ENCODE measurements around the gene IGFL1. TPM values are rescaled to one million over a fixed set of nuclear protein-coding genes. Genes with fewer than 3 reads are reported as not detected.
"Not testable (repeated sequence)": the region's sequence is repeated elsewhere in the genome, so short reads cannot be mapped to it uniquely, and the experiment has no call there.

Gene IGFL1
- total and polyA plus RNA-seq, 7 donors = not detected

DNA sequence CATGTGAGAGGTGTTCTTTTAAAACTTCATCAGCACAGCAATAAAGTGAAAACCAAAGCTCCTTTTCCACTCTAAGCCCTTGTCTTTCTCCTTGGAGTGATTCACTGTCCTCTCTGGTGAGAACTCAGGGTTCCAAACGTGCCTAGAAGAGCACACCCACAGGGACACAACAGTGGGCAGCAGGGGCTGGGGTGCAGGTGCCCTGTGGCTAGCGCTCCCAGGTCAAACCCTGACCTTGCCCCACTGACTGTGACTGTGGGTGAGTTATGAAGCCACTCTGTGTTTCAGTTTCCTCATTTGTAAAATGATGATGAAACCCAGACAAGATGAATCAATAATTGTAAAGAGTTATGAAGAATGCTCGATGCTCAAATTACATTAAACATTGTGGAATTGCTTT is 37.6 kb upstream of the IGFL1 start:
- H3K27ac ChIP-seq = no peak overlapping the region
- no peaks in the 10 kb centered on the region for H3K36me3 ChIP-seq (ENCODE audit: insufficient read depth in 1 of 2, low read depth in 1 of 2)
- intact Hi-C loops (cut with DNase I) = no loop called here
- ATAC-seq = no peak
- peaks cover 0 to 36% (median 4%) of the 10 kb centered on the region in 3 donors for H3K27me3 ChIP-seq (ENCODE audit: insufficient read depth in 3 of 3, low read length in 2 of 3)
- H3K4me3 ChIP-seq = no peak overlapping the region
- DNase-seq = no peak
- no peaks in the 10 kb centered on the region for H3K4me1 ChIP-seq
- H3K9me3 ChIP-seq = no peaks in the 10 kb centered on the region
- 55 to 64% (median 62%) methylated on average over 3 of the region's 3 CpGs for WGBS, 3 donors
- TF ChIP-seq, protein P1, sequence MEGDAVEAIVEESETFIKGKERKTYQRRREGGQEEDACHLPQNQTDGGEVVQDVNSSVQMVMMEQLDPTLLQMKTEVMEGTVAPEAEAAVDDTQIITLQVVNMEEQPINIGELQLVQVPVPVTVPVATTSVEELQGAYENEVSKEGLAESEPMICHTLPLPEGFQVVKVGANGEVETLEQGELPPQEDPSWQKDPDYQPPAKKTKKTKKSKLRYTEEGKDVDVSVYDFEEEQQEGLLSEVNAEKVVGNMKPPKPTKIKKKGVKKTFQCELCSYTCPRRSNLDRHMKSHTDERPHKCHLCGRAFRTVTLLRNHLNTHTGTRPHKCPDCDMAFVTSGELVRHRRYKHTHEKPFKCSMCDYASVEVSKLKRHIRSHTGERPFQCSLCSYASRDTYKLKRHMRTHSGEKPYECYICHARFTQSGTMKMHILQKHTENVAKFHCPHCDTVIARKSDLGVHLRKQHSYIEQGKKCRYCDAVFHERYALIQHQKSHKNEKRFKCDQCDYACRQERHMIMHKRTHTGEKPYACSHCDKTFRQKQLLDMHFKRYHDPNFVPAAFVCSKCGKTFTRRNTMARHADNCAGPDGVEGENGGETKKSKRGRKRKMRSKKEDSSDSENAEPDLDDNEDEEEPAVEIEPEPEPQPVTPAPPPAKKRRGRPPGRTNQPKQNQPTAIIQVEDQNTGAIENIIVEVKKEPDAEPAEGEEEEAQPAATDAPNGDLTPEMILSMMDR (IDR thresholded peaks at IDR 0.05) = no peak

DNA sequence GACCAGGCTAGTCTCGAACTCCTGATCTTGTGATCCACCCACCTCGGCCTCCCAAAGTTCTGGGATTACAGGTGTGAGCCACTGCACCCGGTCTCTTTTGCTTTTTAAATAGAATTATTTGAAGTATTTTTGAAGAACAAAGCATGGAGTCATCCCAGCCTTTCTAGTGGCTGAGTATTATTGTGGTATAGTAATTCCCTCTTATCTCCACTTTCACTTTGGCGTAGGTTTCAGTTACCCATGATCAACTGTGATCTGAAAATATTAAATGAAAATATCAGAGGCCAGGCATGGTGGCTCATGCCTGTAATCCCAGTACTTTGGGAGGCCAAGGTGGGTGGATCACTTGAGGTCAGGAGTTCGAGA is 36.9 kb upstream of the IGFL1 start:
- H3K27me3 ChIP-seq (ENCODE audit: insufficient read depth in 3 of 3, low read length in 2 of 3) = peaks cover 0 to 36% (median 4%) of the 10 kb centered on the region in 3 donors
- H3K27ac ChIP-seq; H3K4me1 ChIP-seq; DNase-seq; H3K36me3 ChIP-seq (ENCODE audit: insufficient read depth in 1 of 2, low read depth in 1 of 2); H3K4me3 ChIP-seq; intact Hi-C loops (cut with DNase I); H3K9me3 ChIP-seq: not testable (repeated sequence)
- 66 to 74% (median 73%) methylated on average over 5 of the region's 5 CpGs for WGBS, 3 donors
- peak in 1 of 4 donors; percentile 6 for ATAC-seq

DNA sequence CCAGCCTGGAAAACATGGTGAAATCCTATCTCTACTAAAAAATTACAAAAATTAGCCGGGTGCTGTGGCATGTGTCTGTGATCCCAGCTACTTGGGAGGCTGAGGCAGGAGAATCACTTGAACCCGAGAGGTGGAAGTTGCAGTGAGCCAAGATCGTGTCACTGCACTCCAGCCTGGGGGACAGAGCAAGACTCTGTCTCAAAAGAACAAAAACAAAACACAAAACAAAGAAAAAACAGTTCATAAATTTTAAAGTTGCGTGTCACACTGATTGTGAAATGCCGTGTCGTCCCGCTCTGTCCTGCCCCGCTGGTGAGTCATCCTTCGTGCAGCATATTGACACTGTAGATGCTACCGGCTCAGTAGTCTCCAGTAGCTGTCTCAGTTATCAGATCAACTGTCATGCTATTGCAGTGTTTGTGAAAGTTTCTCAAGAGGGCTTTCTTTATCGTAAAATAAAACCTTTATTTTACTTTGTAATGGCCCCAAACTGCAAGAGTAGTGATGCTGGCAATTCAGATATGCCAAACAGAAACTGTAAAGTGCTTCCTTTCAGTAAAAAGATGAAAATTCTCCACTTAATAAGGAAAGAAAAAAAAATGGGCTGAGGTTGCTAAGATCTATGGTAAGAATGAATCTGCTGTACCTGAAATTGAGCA is 36.4 kb upstream of the IGFL1 start:
- ATAC-seq (peak; percentile 79 to 95 (median 89)), DNase-seq (peak; percentile 51 to 63)
- intact Hi-C loops (cut with DNase I) = no loop called here
- no peak overlapping the region for H3K4me3 ChIP-seq
- TF ChIP-seq, protein P1 (IDR thresholded peaks at IDR 0.05) = no peak
- H3K9me3 ChIP-seq = no peaks in the 10 kb centered on the region
- H3K36me3 ChIP-seq (ENCODE audit: insufficient read depth in 1 of 2, low read depth in 1 of 2) = no peaks in the 10 kb centered on the region
- H3K27me3 ChIP-seq (ENCODE audit: insufficient read depth in 3 of 3, low read length in 2 of 3) = peaks cover 0 to 36% (median 4%) of the 10 kb centered on the region in 3 donors
- no peaks in the 10 kb centered on the region for H3K4me1 ChIP-seq
- no peak overlapping the region for H3K27ac ChIP-seq
- WGBS, 3 donors = 27 to 44% (median 28%) methylated on average over 11 of the region's 11 CpGs

DNA sequence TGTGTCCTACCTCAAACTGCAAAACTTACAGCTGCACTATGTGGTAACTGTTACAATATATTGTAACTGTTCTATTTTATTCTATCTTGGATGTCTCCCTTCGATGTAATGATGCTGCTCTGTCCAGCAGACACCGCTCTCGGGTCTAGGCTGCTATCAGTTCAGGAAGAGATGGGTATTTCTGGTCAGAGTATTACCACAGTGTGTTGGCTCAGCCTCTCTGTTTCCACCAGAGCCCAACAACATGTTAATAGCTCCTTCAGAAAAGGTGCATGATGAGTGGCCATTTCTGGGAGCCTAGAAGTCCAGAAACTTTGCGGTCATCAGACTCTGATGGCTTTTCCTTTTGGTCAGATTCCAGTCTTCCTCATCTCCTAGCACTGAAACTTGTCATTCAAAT is 35.9 kb upstream of the IGFL1 start:
- TF ChIP-seq, protein P1 (IDR thresholded peaks at IDR 0.05) = no peak
- ATAC-seq = peak in 1 of 4 donors; percentile 41
- intact Hi-C loops (cut with DNase I) = no loop called here

DNA sequence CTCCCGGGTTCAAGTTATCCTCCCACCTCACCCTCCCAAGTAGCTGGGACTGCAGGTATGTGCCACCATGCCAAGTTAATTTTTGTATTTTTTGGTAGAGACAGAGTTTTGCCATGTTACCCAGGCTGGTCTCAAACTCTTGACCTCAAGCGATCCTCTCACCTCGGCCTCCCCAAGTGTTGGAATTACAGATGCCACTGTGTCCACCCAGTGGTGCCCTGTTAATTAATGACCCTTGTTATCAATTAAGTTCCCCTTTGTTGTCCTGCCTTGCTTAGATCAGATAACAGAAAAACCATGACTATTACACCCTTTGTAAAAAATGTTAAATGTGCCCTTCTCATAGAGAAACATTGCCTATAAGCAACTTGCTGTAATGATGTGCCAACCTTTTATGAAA is 34.4 kb upstream of the IGFL1 start:
- TF ChIP-seq, protein P1 (IDR thresholded peaks at IDR 0.05) = no peak
- Histone ChIP-seq H3K27me3 (ENCODE audit: insufficient read depth in 3 of 3, low read length in 2 of 3) (peaks cover 0 to 21% (median 2%) of the 10 kb centered on the region in 3 donors), H3K4me1 (no peaks in the 10 kb centered on the region), H3K4me3 (no peak overlapping the region), H3K27ac (no peak overlapping the region), H3K36me3 (ENCODE audit: insufficient read depth in 1 of 2, low read depth in 1 of 2) (no peaks in the 10 kb centered on the region), H3K9me3 (no peaks in the 10 kb centered on the region)
- intact Hi-C loops (cut with DNase I) = no loop called here
- 94% methylated on average over 3 of the region's 3 CpGs for WGBS, 3 donors
- no peak for DNase-seq
- ATAC-seq = no peak

More for the DNA sequence above, 35.9 kb upstream of the IGFL1 start:
- DNase-seq = no peak
- Histone ChIP-seq H3K27me3 (ENCODE audit: insufficient read depth in 3 of 3, low read length in 2 of 3) (peaks cover 0 to 33% (median 2%) of the 10 kb centered on the region in 3 donors), H3K27ac (no peak overlapping the region), H3K4me1 (no peaks in the 10 kb centered on the region), H3K4me3 (no peak overlapping the region), H3K36me3 (ENCODE audit: insufficient read depth in 1 of 2, low read depth in 1 of 2) (no peaks in the 10 kb centered on the region), H3K9me3 (no peaks in the 10 kb centered on the region)
- WGBS, 3 donors = 74 to 80% (median 77%) methylated on average over 4 of the region's 4 CpGs

DNA sequence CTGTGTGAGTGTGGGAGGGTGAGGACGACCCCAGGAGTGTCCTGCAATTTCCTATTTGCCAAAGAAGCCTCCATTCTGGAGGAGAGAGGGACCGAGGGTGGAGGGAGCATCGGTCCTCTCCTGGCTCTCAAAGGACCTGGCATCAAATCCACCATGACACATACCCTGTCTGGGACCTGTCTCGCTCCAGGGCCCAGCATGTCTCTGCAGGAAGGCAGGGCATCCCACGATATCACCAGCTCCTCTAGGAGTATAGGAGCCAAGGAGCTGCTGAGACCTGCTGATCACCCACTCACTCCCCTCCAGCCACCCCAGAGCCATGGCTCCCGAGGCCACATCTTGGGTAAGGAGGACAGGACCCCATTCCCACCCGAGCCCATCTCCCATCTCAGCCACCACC is 33.6 kb upstream of the IGFL1 start:
- DNase-seq; H3K4me3 ChIP-seq; intact Hi-C loops (cut with DNase I); H3K9me3 ChIP-seq; ATAC-seq; H3K4me1 ChIP-seq; H3K36me3 ChIP-seq (ENCODE audit: insufficient read depth in 1 of 2, low read depth in 1 of 2); H3K27ac ChIP-seq: not testable (repeated sequence)
- peaks cover 0 to 14% (median 2%) of the 10 kb centered on the region in 3 donors for H3K27me3 ChIP-seq (ENCODE audit: insufficient read depth in 3 of 3, low read length in 2 of 3)
- WGBS, 3 donors = 66 to 73% (median 73%) methylated on average over 7 of the region's 7 CpGs

Measured in psoas muscle (tissue), 8 donors.